ENCODE results near the gene IL20RB.

DNA sequence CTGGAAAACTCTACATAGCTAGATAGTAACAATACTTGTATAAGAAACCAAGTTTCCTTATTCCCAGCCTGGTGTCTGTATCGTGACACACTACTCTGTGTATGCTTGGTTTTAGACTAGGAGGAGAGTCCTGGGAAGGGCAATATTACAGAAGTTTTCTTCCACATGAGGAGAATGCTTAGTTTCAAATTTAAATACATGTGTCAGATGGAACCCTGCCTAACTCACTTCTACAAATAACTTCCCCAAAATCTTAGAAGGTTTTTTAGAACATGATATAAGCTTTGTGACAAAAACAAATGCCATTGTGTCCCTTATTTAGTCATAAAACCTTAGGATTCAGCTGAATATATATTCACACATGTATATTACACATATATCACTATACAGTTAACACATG, 7.2 kb upstream of the IL20RB start:
- no peak for TF ChIP-seq POLR2A (IDR thresholded peaks at IDR 0.05)
- TF ChIP-seq, protein P1, sequence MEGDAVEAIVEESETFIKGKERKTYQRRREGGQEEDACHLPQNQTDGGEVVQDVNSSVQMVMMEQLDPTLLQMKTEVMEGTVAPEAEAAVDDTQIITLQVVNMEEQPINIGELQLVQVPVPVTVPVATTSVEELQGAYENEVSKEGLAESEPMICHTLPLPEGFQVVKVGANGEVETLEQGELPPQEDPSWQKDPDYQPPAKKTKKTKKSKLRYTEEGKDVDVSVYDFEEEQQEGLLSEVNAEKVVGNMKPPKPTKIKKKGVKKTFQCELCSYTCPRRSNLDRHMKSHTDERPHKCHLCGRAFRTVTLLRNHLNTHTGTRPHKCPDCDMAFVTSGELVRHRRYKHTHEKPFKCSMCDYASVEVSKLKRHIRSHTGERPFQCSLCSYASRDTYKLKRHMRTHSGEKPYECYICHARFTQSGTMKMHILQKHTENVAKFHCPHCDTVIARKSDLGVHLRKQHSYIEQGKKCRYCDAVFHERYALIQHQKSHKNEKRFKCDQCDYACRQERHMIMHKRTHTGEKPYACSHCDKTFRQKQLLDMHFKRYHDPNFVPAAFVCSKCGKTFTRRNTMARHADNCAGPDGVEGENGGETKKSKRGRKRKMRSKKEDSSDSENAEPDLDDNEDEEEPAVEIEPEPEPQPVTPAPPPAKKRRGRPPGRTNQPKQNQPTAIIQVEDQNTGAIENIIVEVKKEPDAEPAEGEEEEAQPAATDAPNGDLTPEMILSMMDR (IDR thresholded peaks at IDR 0.05), result no peak
